NCI-H1092 treated with DMSO at 0.1 percent for 48 hours (cell line): ENCODE results near the gene AP3D1.

Experiments used
- DNase-seq: peaks from one replicate; lab custom pipeline; 2025; lab: John Stamatoyannopoulos, UW

Gene AP3D1

DNA sequence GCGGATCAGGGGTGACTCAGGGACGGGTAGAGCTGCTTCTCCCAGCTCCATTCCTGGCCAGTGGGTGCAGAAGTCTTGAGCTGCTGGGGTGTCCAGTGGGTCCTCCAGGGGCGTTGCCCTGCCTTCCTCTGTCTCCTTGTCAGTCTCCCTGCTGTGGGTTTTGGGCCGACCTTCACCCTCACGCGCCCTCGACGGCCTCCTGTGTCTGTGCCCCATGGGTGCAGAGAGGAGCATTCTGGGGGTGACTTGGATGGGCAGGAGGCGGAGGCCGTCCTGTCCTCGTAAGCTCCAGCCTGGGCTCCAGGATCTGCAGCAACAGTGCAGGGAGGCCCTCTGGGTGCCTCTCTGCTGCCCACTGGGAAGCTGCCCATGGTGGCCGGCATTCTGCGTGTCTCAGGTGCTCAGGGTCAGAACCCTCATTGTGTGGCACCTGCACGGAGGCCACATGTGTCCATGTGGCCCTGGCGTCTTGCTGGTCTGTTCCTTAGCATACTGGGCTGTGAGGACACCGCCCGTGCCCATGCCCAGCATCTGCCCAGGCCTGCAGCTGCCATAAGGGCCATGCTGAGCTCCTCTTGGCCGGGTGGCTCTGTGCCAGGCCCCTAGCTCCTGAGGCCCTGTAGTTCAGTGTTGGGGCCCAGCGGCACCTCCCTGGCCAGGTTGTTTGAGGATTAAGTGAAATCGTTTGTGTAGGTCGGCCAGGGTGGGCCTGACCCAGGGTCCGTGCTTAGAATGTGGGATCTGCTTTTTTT is 29.7 kb upstream of the AP3D1 start:
- no peak for DNase-seq

DNA sequence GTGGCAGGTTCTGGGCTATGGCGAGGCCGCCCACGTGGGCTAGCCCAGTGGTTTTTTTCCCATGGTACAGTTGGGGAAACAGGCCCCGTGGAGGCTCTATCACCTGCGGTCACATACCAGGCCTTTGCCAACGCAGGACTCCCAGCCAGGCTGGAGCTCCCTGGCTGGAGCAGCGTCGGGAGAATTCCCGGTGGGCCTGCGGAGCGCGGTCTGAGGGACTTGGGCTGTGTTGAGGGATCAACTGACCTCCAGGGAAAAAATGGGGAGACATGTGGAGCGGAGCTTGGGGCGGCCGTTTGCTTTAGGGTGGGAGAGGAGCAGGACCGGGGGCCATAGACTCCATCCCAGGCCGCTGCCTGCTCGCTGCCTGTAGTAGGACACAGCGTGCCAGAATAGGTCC is 28.7 kb upstream of the AP3D1 start:
- DNase-seq: no peak

DNA sequence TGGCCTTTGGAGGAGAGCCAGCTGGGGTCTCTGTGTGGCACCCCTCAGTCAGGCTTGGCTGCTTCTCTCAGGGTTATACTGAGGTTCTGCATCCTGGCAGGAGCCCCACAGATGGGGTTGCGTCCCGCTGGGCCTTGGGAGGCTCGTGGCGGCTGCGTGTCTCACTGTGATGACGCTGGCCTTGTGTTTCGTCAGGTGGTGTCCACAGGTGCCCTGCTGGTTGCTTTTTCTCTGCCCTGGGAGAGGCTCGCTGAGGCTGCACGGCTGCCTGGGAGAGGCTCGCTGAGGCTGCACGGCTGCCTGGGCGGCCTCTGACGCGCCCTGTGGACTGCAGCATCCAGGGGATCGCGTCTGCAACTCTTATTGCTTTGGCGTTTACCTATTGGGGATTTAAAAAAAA is 27.7 kb upstream of the AP3D1 start:
- DNase-seq: no peak

DNA sequence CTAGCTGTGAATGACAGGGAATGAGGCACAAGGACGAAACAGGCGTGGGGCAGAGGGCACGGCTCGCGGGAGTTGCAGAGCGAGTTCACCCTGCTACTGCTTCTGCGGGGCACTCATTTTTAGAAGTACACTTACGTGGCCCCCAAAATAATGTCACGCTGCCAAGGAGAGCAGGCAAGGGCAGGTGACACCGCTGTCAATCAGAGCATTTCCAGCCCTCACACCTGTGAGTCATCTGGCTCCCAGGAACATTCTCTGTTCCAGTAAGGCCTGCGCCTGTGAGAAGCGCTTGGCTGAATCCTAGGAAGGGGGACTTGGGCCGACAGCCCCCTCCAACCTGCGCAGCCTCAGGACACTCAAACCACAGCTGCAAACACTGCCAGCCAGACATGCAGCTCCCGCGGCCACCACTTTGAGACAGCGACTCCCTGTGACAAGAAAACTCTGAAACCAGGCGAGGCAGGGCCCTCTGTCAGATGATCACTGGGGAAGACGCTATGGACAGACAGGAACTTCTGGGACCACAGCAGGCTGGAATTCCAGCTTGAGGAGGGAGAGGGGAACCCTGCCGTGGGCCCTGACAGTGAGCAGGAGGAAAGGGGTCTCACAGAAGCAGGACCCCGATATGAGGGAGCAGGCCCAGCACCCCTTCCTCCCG is 25.1 kb upstream of the AP3D1 start:
- no peak for DNase-seq

DNA sequence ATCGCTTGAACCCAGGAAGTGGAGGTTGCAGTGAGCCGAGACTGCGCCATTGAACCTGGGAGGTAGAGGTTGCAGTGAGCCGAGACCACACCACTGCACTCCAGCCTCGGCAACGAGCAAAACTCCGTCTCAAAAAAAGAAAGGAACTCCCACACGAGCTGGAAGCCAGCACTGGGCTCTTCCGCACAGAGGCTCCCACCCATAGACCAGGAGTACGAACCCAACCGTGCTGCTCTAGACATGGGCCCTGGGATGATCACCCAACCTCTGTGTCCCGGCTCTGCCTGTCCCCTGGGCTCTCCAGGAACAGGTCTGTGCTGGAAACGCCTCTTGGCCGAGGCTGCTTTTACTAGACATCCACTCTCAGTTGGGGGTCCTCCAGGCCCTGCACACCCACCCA is 24.4 kb upstream of the AP3D1 start:
- DNase-seq: no peak

DNA sequence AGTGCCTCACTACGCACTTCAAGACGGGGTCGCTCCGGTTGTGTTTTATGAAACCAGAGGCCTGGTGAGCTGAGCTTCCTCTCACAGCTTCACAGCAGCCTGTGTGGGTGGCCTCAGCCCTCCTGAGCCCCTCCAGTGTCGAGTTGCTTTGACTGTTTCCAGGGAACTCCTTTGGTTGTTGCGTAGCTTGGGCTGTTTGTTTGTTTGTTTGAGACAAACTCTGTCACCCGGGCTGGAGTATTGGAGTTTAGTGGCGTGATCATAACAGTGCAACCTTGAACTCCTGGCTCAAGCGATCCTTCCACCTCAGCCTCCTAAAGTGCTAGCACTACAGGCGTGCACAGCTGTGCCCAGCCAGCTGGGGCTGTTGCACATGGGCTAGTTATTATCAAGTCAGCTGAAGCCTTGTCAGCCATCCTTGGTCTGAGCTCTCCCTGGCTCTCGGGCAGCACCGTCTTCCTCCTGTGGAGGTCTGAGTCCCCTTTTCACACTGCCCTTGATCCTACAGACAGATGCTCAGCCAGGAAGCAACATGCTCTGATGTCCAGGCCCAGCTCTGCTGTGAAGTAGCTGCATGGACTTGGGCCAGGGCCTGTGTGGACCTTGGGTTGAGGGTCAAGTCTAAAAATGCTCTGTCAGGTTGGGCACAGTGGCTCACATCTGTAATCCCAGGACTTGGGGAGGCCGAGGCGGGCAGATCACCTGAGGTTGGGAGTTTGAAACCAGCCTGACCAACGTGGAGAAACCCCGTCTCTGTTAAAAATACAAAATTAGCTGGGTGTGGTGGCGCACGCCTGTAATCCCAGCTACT is 22.6 kb upstream of the AP3D1 start:
- DNase-seq: no peak

DNA sequence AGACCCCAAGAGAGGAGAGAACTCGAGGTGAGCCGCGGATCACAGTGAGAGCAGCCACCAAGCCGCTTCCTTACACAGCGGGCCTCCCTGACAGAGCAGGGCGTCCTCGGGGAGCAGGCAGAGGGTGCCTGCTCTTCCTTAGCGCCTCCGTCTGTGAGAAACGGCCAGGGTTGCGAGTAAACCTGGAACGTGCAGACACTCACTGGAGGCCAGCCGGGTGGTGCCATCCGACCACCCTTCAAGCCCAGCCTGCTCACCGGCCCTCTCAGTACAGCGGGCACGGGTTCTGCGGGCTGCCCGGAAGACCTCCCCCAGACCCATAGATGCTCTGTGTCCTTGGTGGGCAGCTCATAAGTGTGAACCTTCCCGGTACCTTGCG is 22.0 kb upstream of the AP3D1 start:
- no peak for DNase-seq

DNA sequence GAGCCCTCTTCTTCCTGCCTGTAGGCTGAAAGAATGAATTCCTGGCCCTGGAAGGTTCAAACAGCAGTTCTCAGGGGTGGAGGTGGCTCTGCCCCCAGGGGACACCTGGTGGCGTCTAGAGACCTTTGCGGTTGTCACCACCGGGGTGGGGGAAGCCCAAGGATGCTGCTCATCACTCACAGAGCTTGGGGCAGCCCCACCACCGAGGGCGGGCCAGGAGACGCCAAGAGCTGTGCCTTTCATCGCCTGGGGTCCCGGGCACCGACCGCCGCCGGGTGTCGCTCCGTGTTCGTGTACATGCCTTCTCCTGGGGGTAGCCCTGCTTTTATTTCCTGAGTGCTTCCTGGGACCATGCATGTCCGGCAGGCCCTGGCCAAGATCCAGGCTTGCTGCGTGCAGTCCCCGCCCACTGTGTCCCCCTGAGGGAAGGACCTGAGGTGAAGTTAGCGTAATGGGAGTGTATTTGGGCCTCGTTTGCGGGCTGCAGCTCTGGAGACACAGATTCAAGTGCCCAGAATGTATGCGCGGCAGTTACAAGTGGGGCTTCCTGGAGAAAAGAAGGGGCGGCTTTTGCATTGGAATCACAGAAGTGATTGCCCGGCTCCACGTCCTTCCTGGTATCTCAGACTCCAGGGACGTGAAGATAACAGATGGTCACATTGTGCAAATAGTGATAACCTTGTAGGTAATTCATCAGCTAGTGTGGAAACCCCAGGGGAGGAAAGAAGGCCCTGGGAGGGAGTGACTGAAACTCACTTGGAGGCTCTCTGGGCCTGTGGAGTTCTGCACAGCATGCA is 20.2 kb upstream of the AP3D1 start:
- peak; percentile 33 for DNase-seq

DNA sequence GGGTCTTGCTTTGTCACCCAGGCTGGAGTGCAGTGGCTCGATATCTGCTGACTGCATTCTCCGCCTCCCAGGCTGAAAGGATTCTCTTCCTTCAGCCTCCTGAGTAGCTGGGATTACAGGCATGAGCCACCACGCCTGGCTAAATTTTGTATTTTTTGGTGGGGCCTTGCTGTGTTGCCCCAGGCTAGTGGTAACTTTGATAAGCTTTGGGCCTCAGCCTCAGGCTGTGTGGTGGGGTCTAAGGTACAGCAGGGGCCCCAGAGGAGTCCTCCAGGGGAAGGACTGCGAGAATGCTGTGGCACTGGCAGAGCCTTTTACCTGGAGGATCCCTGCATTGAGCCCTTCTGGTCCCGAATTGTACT is 19.6 kb upstream of the AP3D1 start:
- DNase-seq: no peak

DNA sequence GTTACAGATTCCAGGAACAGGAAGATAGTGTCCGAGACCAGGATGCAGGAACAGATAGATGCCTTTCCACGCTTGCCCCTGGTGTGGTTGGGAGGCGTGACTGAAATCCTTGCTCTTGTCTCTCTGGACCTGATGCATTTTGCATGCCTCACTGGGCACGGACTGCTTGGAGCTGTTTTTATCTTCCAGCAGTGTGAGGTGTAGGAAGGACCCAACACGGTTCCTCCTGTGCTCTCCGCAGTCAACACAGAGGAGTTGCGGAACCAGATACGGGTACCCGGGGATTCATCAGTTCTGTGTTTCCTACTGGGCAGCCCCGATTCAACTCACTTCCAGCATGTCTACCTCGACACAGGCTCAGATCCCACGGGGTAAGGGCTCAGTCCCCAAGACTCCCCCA is 18.9 kb upstream of the AP3D1 start:
- no peak for DNase-seq

DNA sequence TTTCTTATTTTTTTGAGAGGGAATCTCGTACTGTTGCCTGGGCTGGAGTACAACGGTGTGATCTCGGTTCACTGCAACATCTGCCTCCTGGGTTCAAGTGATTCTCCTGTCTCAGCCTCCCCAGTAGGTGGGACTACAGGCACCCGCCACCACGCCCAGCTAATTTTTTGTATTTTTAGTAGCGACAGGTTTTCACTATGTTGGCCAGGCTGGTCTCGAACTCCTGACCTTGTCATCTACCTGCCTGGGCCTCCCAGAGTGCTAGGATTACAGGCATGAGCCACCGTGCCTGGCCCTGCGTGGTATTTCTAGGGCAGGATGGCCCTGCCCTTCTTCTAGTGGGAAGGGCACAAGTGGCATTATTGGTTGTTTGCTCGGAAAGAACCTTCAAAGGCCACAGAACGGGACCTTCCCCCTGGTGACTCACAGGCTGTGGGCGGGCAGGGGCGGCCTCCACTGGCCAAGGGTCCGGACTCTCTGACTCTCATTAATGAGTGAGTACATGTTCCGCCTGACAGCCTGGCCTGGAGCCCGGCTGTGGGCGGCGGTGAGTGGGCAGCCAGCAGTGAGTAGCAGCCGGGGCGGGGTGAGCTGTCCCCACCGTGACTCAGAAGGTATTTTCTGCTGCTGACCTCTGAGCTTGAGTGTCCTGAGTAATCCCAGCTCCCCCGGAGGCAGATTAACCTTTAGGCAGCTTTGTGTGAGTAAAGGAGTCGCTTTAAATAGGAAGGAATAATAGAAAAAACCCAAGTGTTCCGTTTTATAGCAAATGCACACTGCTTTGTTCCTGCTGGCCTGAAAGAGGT is 17.5 kb upstream of the AP3D1 start:
- DNase-seq: peak; percentile 45

DNA sequence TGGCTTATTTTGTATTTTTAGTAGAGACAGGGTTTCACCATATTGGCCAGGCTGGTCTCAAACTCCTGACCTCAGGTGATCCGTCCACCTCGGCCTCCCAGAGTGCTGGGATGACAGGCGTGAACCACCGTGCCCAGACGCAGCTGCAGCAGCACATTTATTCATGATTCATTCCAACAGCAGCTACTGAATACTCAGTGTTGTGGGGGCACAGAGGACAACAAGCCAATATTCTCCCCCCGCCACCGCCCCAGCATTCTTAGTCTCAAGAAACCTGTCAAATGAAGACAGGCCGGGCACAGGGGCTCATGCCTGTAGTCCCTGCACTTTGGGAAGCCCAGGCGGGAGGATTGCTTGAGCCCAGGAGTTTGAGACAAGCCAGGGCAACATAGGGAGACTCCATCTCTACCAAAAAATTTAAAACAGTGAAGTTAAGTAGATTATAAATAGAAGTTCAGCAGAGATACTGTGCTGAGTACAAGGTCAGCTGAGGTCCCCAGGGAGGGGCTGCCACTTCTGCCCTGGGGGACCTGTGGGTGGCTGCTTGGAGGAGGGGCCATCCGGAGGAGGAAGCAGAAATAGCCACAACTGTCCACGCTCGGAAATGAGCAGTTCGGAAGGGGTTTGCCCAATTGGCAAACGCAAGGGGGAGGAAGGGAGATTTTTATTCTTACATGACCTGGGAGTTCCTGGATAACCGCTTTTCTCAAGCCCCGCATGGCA is 16.7 kb upstream of the AP3D1 start:
- DNase-seq: no peak

DNA sequence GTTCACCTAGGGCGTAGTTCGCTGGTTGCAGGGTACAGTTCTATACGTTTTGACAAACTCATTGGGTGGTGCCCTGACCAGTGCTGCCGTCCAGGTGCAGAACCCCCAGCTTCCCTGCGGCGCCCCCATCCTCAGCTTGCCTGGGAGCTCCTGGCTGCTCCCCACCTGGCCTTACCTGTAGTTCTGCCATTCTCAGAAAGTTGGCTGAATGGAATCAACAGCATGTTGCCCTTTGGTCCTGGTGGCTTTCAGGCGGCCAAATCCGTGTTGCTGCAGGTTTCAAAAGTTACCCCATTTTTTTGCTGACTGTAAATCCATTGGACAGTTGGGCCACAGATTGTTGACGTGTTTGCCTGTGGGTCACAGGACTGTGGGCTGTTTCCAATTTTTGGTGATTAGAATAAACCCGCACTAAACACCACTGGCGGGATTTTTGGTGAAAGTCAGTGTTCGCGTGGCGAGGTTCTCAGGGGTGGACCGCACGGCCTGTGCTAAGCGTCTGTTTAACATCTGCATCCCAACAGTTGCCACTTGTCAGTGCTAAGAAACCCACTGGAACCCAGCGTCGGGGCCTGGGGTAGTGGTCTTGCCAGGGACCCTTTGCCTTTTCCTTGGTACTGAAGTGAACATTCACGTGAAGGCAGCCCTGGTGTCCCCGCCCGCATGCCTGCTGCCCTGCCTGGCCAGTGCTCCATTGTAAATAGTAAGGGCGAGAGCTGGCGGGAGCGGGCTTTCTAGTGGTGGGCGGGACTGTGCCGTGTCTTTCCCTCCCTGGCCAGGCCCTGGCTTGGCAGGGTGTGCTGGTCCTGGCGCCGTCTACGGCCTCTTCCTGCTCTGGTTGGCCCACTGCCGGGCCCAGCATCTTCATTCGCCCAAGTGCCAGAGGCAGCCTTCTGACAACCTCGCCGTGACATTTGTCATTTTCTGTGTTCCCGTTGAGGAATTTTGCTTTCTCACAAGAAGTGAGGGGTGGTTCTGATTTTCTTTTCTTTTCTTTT is 15.7 kb upstream of the AP3D1 start:
- peak; percentile 78 for DNase-seq

DNA sequence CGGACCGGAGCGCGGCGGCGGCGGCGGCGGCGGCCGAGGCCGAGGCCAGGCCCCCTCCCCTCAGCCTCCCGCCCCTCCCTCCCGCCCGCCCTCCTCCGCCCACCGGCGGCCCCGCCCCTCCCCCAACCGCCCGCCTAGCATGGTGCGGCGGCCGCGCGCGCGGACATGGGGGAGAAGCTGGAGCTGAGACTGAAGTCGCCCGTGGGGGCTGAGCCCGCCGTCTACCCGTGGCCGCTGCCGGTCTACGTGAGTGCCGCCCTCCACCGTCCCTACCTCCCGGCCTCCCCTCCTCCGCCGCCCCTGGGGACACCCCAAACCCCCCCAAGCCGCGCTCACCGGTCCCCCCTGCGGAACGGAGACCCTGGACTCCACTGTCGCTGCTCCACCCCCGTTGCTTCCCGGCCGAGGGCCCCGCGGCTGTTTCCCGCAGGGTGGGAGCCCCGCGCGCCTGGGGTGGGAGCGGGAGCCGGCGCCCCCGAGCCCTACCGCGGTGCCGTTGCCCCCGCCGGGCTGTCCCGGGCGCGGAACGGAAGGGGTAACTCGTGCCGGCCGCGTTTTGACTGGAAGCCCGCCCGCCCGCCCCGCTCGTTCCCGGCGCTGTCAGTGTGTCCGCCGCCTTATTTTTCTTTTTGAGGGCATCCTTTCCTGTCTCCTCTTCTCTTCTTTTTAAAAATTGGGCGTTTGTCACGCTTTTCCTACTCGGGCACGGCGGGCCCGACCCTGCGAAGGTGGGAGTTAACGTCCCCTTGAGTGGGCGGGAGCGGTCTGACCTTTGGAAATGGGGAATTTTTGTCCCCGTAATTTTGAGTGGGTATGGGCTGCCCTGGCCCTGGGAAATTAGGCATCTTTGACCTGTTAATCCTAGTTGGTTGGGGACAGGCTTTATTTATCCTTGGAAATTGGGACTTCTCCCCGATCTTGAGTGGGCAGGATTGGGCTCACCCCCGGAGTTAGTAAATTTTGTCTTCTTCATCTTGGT is 12.9 kb upstream of the AP3D1 start:
- DNase-seq: peak; percentile 72

DNA sequence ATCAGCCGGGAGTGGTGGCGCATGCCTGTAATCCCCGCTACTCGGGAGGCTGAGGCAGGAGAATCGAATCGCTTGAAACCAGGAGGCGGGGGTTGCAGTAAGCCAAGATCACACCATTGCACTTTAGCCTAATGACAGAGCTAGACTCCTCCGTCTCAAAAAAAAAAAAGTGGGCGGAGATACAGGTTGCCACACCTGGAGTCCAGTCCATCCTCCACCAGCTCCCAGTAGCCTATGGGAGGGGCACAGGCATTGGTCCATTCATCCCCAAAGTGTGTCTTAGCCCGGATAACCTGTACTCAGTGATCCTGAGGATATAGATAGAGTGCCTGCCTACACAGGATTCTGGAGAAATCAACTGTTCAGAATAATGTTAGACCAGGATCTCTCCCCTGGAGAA is 9.0 kb upstream of the AP3D1 start:
- no peak for DNase-seq

DNA sequence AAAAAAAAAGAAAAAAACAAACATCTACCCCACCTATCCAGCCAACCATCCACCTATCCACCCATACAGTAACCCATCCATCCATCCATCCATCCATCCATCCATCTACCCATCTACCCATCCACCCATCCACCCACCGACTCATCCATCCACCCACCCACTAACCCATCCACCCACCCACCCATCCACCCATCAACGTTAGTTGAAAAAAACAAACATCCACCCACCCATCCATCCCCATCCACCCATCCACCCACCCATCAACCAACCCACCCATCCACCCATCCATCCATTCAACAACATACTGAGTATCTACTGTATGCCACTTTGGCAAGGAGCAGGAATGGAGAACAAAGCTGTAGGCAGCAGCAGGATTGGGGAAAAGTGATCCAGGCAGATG is 6.1 kb upstream of the AP3D1 start:
- no peak for DNase-seq

DNA sequence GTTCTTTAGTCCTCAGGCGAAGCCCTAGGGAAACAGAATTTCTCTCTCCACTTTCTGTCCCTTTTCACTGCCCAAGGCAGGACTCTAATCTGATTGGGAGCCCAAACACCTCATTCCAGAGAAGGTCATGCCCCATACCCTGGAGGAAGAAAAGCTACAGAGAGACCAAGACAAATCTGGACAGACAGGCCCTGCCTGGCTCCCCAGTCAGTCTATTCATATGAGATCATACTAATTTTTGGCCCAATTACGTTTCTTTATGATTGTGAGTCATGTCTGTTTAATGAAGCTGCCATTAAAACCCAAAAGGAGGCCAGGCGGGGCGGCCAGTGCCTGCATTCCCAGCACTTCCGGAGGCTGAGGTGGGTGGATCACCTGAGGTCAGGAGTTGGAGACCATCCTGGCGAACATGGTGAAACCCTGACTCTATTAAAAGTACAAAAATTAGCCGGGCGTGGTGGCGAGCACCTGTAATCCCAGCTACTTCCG is 3.3 kb upstream of the AP3D1 start:
- no peak for DNase-seq

DNA sequence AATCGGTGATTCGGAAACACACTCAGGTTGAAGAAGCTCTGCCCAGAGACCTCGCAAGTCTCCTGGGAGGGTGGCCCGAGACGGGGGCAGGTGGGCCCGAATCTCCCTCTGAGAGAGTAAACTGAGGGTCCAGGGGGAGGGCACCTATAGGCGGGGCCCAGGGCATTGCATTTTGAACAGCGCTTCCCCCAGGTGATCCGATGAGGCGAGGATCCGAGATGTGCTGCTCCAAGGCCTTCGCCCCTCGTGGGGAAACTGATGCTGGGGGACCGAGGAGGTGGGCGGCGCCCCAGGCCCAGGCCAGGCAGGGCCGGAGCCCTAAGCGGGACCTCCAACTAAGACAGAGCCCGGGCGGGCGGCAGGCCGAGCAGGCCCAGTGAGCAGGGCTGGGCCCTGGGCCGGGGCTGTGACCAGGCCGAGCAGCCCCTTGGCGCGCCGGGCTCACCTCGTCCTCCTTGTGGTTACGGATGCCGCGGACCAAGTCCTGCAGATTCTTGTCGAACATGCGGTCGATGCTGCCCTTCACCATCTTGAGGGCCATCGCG is 500 bp downstream of the AP3D1 start:
- DNase-seq: no peak
